ENCODE data around the gene IL1RN.

The IL1RN gene

GRCh38 chr2:113124984-113125855 lies 2.2 kb upstream of the IL1RN start:
- Histone ChIP-seq H3K9ac (ENCODE audit: low read length in 5 of 5) (no peak overlapping the region), H3K4me1 (ENCODE audit: control insufficient read depth in 5 of 5, insufficient read depth in 5 of 5, low read length in 5 of 5) (peaks cover 0 to 14% (median 0%) of the 10 kb centered on the region in 5 donors), H3K9me3 (ENCODE audit: control insufficient read depth in 5 of 5, low read length in 5 of 5) (no peaks in the 10 kb centered on the region), H3K36me3 (ENCODE audit: control insufficient read depth in 5 of 5, insufficient read depth in 5 of 5, low read length in 5 of 5) (no peaks in the 10 kb centered on the region), H3K4me3 (ENCODE audit: low read depth in 1 of 5, low read length in 5 of 5) (no peak overlapping the region), H3K27ac (ENCODE audit: low read depth, low read length) (no peak overlapping the region), H3K27me3 (ENCODE audit: control insufficient read depth in 5 of 5, insufficient read depth in 4 of 5, low read length in 5 of 5) (no peaks in the 10 kb centered on the region)

DNA sequence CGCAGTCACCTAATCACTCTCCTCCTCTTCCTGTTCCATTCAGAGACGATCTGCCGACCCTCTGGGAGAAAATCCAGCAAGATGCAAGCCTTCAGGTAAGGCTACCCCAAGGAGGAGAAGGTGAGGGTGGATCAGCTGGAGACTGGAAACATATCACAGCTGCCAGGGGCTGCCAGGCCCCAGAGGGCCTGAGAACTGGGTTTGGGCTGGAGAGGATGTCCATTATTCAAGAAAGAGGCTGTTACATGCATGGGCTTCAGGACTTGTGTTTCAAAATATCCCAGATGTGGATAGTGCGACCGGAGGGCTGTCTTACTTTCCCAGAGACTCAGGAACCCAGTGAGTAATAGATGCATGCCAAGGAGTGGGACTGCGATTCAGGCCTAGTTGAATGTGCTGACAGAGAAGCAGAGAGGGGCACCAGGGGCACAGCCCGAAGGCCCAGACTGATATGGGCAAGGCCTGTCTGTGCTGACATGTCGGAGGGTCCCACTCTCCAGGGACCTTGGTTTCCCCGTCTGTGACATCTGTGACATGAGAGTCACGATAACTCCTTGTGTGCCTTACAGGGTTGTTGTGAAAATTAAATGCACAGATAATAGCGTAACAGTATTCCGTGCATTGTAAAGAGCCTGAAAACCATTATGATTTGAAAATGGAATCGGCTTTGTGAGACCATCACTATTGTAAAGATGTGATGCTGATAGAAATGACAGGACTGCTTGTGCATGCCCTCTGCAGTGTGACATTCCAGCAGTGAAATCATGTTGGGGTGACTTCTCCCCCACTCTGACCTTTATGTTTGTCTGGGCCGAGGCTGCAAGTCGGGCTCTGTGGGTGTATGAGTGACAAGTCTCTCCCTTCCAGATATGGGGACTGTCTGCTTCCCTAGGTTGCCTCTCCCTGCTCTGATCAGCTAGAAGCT lies 510 bp downstream of the IL1RN start:
- no peaks in the 10 kb centered on the region for H3K9me3 ChIP-seq (ENCODE audit: control insufficient read depth in 5 of 5, low read length in 5 of 5)
- H3K4me1 ChIP-seq (ENCODE audit: control insufficient read depth in 5 of 5, insufficient read depth in 5 of 5, low read length in 5 of 5): peaks cover 0 to 14% (median 0%) of the 10 kb centered on the region in 5 donors
- H3K27ac ChIP-seq (ENCODE audit: low read depth, low read length): no peak overlapping the region
- H3K36me3 ChIP-seq (ENCODE audit: control insufficient read depth in 5 of 5, insufficient read depth in 5 of 5, low read length in 5 of 5): peaks cover 0 to 3% (median 0%) of the 10 kb centered on the region in 5 donors
- H3K9ac ChIP-seq (ENCODE audit: low read length in 5 of 5): peak overlapping the region in 1 of 5 donors; percentile 26
- H3K4me3 ChIP-seq (ENCODE audit: low read depth in 1 of 5, low read length in 5 of 5): peak overlapping the region in 3 of 5 donors; percentile 4 to 31 (median 20)
- H3K27me3 ChIP-seq (ENCODE audit: control insufficient read depth in 5 of 5, insufficient read depth in 4 of 5, low read length in 5 of 5): no peaks in the 10 kb centered on the region

DNA sequence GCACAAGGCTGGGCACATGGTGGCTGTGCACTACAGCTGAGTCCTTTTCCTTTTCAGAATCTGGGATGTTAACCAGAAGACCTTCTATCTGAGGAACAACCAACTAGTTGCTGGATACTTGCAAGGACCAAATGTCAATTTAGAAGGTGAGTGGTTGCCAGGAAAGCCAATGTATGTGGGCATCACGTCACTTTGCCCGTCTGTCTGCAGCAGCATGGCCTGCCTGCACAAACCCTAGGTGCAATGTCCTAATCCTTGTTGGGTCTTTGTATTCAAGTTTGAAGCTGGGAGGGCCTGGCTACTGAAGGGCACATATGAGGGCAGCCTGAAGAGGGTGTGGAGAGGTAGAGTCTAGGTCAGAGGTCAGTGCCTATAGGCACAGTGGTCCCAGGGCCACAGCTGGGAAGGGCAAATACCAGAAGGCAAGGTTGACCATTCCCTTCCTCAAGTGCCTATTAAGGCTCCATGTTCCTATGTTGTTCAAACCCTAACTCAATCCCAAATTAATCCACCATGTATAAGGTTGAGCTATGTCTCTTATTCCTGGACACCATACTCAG lies 2.2 kb downstream of the IL1RN start:
- H3K27ac ChIP-seq (ENCODE audit: low read depth, low read length): no peak overlapping the region
- H3K9ac ChIP-seq (ENCODE audit: low read length in 5 of 5): no peak overlapping the region
- H3K4me1 ChIP-seq (ENCODE audit: control insufficient read depth in 5 of 5, insufficient read depth in 5 of 5, low read length in 5 of 5): peaks cover 0 to 5% (median 0%) of the 10 kb centered on the region in 5 donors
- H3K36me3 ChIP-seq (ENCODE audit: control insufficient read depth in 5 of 5, insufficient read depth in 5 of 5, low read length in 5 of 5): peaks cover 0 to 5% (median 0%) of the 10 kb centered on the region in 5 donors
- no peak overlapping the region for H3K4me3 ChIP-seq (ENCODE audit: low read depth in 1 of 5, low read length in 5 of 5)
- no peaks in the 10 kb centered on the region for H3K9me3 ChIP-seq (ENCODE audit: control insufficient read depth in 5 of 5, low read length in 5 of 5)
- H3K27me3 ChIP-seq (ENCODE audit: control insufficient read depth in 5 of 5, insufficient read depth in 4 of 5, low read length in 5 of 5): no peaks in the 10 kb centered on the region

- H3K4me1 ChIP-seq (ENCODE audit: control insufficient read depth in 5 of 5, insufficient read depth in 5 of 5, low read length in 5 of 5): peaks cover 0 to 2% (median 0%) of the 10 kb centered on the region in 5 donors
- no peaks in the 10 kb centered on the region for H3K27me3 ChIP-seq (ENCODE audit: control insufficient read depth in 5 of 5, insufficient read depth in 4 of 5, low read length in 5 of 5)
- peaks cover 0 to 5% (median 0%) of the 10 kb centered on the region in 5 donors for H3K36me3 ChIP-seq (ENCODE audit: control insufficient read depth in 5 of 5, insufficient read depth in 5 of 5, low read length in 5 of 5)
- H3K9me3 ChIP-seq (ENCODE audit: control insufficient read depth in 5 of 5, low read length in 5 of 5): no peaks in the 10 kb centered on the region
- no peak overlapping the region for H3K27ac ChIP-seq (ENCODE audit: low read depth, low read length)
- H3K9ac ChIP-seq (ENCODE audit: low read length in 5 of 5): no peak overlapping the region
- H3K4me3 ChIP-seq (ENCODE audit: low read depth in 1 of 5, low read length in 5 of 5): no peak overlapping the region
Observed at GRCh38 chr2:113131352-113132185, 4.2 kb downstream of the IL1RN start.

DNA sequence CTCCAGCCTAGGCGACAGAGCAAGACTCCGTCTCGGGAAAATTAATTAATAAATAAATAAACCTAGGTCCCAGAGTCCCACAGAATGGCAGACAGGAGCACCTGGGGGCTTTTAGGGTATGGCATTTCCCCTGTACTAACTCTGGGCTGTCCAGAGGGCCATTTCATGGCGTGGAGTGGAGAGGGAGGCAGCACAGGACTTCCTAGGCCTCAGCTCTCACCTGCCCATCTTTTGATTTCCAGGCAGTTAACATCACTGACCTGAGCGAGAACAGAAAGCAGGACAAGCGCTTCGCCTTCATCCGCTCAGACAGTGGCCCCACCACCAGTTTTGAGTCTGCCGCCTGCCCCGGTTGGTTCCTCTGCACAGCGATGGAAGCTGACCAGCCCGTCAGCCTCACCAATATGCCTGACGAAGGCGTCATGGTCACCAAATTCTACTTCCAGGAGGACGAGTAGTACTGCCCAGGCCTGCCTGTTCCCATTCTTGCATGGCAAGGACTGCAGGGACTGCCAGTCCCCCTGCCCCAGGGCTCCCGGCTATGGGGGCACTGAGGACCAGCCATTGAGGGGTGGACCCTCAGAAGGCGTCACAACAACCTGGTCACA lies 5.1 kb downstream of the IL1RN start:
- Histone ChIP-seq H3K27ac (ENCODE audit: low read depth, low read length) (no peak overlapping the region), H3K36me3 (ENCODE audit: control insufficient read depth in 5 of 5, insufficient read depth in 5 of 5, low read length in 5 of 5) (peaks cover 0 to 5% (median 0%) of the 10 kb centered on the region in 5 donors), H3K27me3 (ENCODE audit: control insufficient read depth in 5 of 5, insufficient read depth in 4 of 5, low read length in 5 of 5) (no peaks in the 10 kb centered on the region), H3K4me3 (ENCODE audit: low read depth in 1 of 5, low read length in 5 of 5) (no peak overlapping the region), H3K9me3 (ENCODE audit: control insufficient read depth in 5 of 5, low read length in 5 of 5) (no peaks in the 10 kb centered on the region), H3K9ac (ENCODE audit: low read length in 5 of 5) (no peak overlapping the region), H3K4me1 (ENCODE audit: control insufficient read depth in 5 of 5, insufficient read depth in 5 of 5, low read length in 5 of 5) (peaks cover 0 to 2% (median 0%) of the 10 kb centered on the region in 5 donors)

DNA sequence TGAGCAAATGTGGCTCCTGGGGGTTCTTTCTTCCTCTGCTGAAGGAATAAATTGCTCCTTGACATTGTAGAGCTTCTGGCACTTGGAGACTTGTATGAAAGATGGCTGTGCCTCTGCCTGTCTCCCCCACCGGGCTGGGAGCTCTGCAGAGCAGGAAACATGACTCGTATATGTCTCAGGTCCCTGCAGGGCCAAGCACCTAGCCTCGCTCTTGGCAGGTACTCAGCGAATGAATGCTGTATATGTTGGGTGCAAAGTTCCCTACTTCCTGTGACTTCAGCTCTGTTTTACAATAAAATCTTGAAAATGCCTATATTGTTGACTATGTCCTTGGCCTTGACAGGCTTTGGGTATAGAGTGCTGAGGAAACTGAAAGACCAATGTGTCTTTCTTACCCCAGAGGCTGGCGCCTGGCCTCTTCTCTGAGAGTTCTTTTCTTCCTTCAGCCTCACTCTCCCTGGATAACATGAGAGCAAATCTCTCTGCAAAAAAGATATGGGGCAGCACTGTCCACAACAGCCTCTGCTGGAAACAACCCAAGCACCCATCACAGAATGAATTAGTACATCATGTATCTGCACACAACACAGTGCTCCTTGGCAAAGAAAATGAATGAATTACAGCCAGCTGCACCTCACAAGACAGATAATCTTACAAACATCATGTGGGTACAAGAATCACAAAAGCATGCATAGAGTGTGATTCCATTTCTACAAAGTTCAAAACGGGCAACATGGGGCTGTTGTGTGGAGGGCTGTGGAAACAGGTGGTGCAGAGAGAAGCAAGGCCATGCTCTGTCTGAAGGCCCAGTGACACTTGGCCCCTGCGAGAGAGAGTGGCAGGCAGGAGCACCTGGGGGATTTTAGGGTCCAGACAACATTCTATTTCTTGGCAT lies 6.6 kb downstream of the IL1RN start:
- no peaks in the 10 kb centered on the region for H3K27me3 ChIP-seq (ENCODE audit: control insufficient read depth in 5 of 5, insufficient read depth in 4 of 5, low read length in 5 of 5)
- no peak overlapping the region for H3K4me3 ChIP-seq (ENCODE audit: low read depth in 1 of 5, low read length in 5 of 5)
- H3K36me3 ChIP-seq (ENCODE audit: control insufficient read depth in 5 of 5, insufficient read depth in 5 of 5, low read length in 5 of 5): peaks cover 0 to 5% (median 0%) of the 10 kb centered on the region in 5 donors
- no peaks in the 10 kb centered on the region for H3K9me3 ChIP-seq (ENCODE audit: control insufficient read depth in 5 of 5, low read length in 5 of 5)
- no peak overlapping the region for H3K27ac ChIP-seq (ENCODE audit: low read depth, low read length)
- H3K9ac ChIP-seq (ENCODE audit: low read length in 5 of 5): no peak overlapping the region
- H3K4me1 ChIP-seq (ENCODE audit: control insufficient read depth in 5 of 5, insufficient read depth in 5 of 5, low read length in 5 of 5): no peaks in the 10 kb centered on the region

DNA sequence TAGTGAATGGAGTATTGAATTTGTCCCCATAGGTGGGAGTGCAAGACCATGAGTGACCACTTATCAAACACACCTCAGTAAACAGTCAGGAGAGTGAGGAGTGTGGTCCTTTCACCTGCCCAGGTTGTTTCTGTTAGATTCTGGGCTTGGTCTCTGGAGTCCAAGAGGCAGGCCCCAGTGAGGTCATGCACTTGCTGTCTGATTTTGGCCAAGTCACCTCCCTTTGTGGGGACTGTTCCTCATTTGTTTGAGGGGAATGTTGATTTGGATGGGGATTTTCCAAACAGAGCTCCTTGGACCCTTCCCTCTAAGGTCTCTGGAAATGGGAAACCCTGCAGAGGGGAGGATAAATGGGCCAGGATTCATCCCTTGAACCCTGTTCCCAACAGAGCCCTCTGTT lies 7.3 kb downstream of the IL1RN start:
- H3K36me3 ChIP-seq (ENCODE audit: control insufficient read depth in 5 of 5, insufficient read depth in 5 of 5, low read length in 5 of 5): peaks cover 0 to 5% (median 0%) of the 10 kb centered on the region in 5 donors
- no peaks in the 10 kb centered on the region for H3K9me3 ChIP-seq (ENCODE audit: control insufficient read depth in 5 of 5, low read length in 5 of 5)
- no peaks in the 10 kb centered on the region for H3K27me3 ChIP-seq (ENCODE audit: control insufficient read depth in 5 of 5, insufficient read depth in 4 of 5, low read length in 5 of 5)
- no peak overlapping the region for H3K4me3 ChIP-seq (ENCODE audit: low read depth in 1 of 5, low read length in 5 of 5)
- no peaks in the 10 kb centered on the region for H3K4me1 ChIP-seq (ENCODE audit: control insufficient read depth in 5 of 5, insufficient read depth in 5 of 5, low read length in 5 of 5)
- no peak overlapping the region for H3K27ac ChIP-seq (ENCODE audit: low read depth, low read length)
- no peak overlapping the region for H3K9ac ChIP-seq (ENCODE audit: low read length in 5 of 5)

- no peak overlapping the region for H3K4me3 ChIP-seq (ENCODE audit: low read depth in 1 of 5, low read length in 5 of 5)
- no peaks in the 10 kb centered on the region for H3K27me3 ChIP-seq (ENCODE audit: control insufficient read depth in 5 of 5, insufficient read depth in 4 of 5, low read length in 5 of 5)
- no peaks in the 10 kb centered on the region for H3K4me1 ChIP-seq (ENCODE audit: control insufficient read depth in 5 of 5, insufficient read depth in 5 of 5, low read length in 5 of 5)
- no peak overlapping the region for H3K9ac ChIP-seq (ENCODE audit: low read length in 5 of 5)
- H3K36me3 ChIP-seq (ENCODE audit: control insufficient read depth in 5 of 5, insufficient read depth in 5 of 5, low read length in 5 of 5): peaks cover 0 to 5% (median 0%) of the 10 kb centered on the region in 5 donors
- no peaks in the 10 kb centered on the region for H3K9me3 ChIP-seq (ENCODE audit: control insufficient read depth in 5 of 5, low read length in 5 of 5)
- H3K27ac ChIP-seq (ENCODE audit: low read depth, low read length): no peak overlapping the region
Observed at GRCh38 chr2:113135317-113135716, 7.9 kb downstream of the IL1RN start.

Measured in subcutaneous abdominal adipose tissue (tissue), 5 donors.